ENCODE data around the gene TXLNG.

The TXLNG gene

GRCh38 chrX:16839219-16839851 lies 53.1 kb downstream of the TXLNG start:
- no peak for DNase-seq

GRCh38 chrX:16839852-16840460 lies 53.7 kb downstream of the TXLNG start:
- DNase-seq: peak in 1 of 2 donors; percentile 41

DNA sequence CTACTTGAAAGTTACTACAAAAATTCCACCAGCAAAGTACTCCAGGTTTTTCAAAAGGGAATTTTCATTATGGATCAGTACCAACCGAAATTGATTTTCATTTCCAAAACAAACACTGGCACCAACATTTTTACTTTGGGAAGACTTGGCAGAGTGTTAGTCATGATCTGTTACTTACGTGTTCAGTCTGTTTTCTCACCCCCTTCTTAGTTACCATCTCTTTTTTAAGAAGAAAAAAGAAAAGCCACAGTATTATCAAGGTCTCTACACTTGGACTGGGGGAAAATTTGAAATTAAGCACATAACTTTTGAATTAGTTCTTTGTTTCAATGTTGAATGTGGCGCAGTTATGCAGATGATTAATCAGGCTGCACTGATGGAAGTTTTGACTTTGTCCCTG lies 56.4 kb downstream of the TXLNG start:
- DNase-seq: no peak

- no peak for DNase-seq
Measured at GRCh38 chrX:16843208-16843909, 57.1 kb downstream of the TXLNG start.

DNA sequence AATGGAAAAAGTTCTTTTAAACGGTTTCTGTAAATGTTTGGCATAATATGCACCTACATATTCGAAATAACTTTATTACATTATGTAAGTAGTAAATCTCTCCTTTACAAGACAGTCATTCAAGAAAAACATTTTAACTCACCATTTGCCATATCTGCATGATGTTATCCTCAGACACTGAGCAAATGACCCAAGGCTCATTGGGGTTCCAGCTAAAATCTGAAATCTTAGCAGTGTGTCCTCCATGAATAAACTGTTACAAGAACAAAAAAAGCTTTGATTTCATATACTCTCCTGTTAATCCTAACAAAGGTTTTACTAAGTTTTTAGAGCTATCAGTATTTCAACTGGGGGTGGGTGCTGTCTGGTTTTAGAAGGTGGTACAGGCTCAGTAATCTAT lies 59.4 kb downstream of the TXLNG start:
- DNase-seq: no peak

- DNase-seq: no peak
Measured at GRCh38 chrX:16848541-16848940, 62.3 kb downstream of the TXLNG start.

DNA sequence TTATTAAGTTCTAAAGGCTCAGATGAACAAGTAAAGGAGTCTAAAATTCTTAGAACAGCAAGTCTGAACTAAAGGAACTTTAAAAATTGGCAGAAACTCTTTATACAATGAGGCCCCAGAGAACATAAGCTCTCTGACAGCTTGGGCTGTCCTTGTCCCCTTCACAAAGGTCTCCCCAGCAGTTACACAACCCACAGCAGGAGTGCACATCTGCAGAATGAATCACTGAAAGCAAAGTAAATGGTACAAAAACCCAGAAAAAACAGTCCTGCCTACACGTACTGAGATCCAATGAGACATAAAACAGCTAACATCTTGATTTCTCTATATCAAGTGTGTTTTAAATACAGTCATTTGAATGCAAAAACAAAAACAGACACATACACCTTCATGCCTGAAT lies 65.2 kb downstream of the TXLNG start:
- no peak for DNase-seq

- DNase-seq: no peak
Measured at GRCh38 chrX:16851827-16852226, 65.6 kb downstream of the TXLNG start.

DNA sequence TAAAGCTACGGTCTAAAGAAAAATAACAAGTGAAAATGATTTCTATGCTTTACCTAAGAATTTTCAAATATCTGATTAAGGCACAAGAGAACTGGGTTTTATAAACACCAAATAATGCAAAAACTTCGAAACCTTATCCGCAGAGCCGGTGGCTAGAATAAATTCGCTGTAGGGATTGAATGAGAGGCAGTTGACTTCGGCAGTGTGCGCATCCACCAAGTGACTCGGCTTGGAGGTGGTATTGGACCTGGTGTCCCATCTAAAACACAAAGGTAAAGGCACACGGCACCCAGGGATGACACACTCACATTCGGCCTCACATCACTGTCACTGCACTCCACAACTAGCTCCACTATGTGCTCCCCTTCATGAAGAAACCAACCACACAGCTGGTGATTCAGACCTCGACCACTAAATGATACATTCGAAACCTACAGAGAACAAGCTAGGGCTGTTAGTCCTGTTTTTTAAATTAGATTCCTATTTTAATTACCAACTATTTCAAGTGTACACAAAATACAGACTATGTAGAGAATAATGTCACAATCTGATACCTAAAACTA lies 66.4 kb downstream of the TXLNG start:
- DNase-seq: no peak

DNA sequence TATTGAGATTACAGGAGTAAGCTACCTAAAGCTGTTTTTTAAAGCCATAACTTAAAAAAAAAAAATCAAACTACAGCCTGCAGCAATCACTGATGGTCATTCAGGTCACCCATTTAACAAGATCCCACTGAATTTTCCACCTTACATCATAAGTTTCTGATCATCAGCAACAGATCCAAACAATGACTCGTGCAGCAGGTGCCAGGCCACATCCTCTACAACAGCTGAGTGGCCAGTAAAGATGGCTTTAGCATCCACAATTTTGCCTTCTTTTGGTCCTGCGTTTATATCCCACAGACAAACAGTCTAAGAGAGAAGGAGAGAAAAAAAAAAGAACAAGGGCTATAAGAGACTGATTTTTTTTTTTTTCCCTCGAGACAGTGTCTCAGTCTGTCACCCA lies 67.3 kb downstream of the TXLNG start:
- DNase-seq: no peak

DNA sequence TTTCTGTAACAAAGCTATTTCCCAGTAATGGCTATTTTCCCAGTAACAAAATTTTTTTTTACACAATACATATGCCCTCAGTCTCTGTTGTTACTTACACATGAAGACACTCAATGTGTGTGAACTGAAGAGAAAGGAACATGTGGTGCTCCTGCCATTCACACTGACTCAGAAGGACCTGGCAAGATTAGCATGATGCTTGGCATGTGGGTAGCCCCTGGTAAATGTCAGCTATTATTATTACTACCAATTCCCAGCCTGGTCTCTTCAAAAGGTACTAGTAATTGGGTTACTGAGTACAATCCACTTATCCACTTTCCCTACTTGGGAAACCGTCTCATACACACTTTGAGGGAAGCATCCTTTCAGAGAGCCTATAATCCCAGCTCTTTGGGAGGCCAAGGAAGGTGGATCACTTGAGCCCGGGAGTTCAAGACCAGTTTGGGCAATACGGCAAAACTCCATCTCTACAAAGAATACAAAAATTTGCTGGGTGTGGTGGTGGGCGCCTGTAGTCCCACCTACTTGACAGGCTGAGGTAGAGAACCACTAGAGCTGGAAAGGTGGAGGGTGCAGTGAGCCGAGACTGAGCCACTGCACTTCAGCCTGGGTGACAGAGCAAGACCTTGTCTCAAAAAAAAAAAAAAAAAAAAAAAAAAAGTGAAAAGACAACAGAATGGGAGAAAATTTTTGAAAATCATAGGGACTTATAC lies 69.3 kb downstream of the TXLNG start:
- no peak for DNase-seq

- DNase-seq: peak in 1 of 2 donors; percentile 33
Measured at GRCh38 chrX:16856076-16856404, 69.8 kb downstream of the TXLNG start.

DNA sequence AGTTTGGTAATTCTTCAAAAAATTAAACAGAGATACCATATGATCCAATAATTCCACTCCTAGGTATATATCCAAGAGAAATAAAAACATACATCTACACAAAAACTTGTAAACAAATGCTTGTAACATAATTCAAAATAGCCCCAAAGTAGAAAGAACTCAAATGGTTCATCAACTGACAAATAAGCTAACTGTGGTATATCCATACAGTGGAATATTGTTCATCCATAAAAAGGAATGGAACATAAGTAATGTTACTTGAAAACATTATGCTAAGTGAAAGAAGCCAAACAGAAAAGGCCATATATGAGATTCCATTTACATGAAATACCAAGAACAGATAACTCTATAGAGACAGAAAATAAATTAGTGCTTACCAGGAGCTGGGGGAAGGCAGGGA lies 70.5 kb downstream of the TXLNG start:
- DNase-seq: no peak

GRCh38 chrX:16862829-16863228 lies 76.6 kb downstream of the TXLNG start:
- DNase-seq: no peak

DNA sequence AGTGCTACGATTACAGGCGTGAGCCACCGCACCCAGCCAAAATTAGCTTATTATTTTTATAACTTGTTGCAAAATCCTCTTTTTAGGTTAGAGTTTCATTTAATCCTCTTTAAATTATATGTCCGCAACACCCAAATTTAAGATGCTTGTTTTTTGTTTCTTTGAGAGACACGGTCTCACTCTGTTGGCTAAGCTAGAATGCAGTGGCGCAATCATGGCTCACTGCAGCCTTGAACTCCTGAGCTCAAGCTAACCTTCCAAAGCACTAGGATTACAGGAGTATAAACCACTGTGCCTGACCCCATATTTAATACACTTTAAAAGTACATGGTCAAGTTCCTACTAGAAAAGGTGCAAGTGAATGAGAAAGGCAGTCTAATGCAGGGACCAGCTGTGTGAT lies 81.7 kb downstream of the TXLNG start:
- no peak for DNase-seq

GRCh38 chrX:16868920-16869319 lies 82.7 kb downstream of the TXLNG start:
- no peak for DNase-seq

- no peak for DNase-seq
Measured at GRCh38 chrX:16869393-16870094, 83.3 kb downstream of the TXLNG start.

GRCh38 chrX:16870095-16870861 lies 84.0 kb downstream of the TXLNG start, which contains the start of gene RBBP7:
RBBP7 (minus strand) TSS chrX:16870362; CDS start chrX:16870053, 309 bp downstream.
- DNase-seq: peak; percentile 86 to 89

- no peak for DNase-seq
Measured at GRCh38 chrX:16870862-16871815, 84.9 kb downstream of the TXLNG start.

DNA sequence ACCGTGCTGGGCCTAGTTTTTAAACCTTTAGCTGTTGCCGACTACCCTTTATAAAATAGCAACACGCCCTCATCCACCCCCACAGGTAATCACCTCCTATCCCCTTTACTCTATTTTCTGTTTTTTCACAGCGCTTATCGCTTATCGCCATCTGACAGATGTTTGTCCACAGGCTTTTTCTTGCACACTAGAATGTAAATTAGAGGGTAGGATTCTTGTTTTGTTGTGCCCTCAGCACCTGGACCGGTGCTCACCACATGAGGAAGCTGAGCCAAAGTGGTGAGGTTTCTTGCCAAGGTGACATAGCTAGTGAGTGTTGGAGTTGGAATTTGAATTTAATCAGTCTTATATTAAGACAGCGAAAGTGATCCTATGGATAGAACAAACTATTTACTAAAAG lies 86.8 kb downstream of the TXLNG start:
- no peak for DNase-seq

Measured in inflammatory macrophage treated with lipopolysaccharide for 1 hour (primary cell).